Erythroblast (primary cell): ENCODE results near the gene RCAN2.
A peak's percentile ranks its signal among the peaks of the same experiment; 100 is the strongest.

Experiments
- DNase-seq, 2 experiments: peaks; one replicate each; lab custom pipeline; 2025; lab: John Stamatoyannopoulos, UW
- GATA1 ChIP-seq: IDR thresholded peaks from 2 replicates; pipeline ENCODE4 v1.6.1; 2011; ENCODE audit warnings: low read depth, mild to moderate bottlenecking, control low read depth, low read length, moderate library complexity
- POLR2A ChIP-seq: IDR thresholded peaks from 2 replicates; pipeline ENCODE4 v1.6.1; 2011; ENCODE audit warnings: mild to moderate bottlenecking, low read length

Gene RCAN2

GRCh38 chr6:46287681-46288080 is 203.6 kb downstream of the RCAN2 start:
- TF ChIP-seq GATA1, result no peak
- no peak for TF ChIP-seq POLR2A
- DNase-seq, result no peak

DNA sequence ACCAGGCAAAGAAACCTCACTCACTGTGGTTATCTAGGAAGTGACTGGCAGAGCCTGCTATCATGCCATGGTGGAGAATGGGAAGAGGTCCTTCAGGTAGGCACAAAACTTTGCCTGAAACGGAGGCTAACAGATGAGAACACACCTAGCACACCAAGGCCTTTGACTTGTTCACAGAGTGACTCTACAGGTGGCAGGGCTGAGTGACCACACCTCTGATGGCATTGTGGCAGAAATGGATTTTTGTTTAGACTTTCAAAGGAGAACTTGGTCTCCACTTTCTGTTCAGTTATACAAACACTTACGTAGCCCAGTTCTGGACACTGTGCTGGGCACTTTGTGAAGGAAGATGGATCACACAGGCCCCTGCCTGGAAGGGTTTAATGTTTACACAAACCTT is 204.2 kb downstream of the RCAN2 start:
- no peak for DNase-seq
- TF ChIP-seq POLR2A, result no peak
- TF ChIP-seq GATA1, result no peak

- no peak for DNase-seq
- TF ChIP-seq GATA1 (no peak), POLR2A (no peak)
These were observed 206.8 kb downstream of the RCAN2 start for GRCh38 chr6:46284475-46284874.

DNA sequence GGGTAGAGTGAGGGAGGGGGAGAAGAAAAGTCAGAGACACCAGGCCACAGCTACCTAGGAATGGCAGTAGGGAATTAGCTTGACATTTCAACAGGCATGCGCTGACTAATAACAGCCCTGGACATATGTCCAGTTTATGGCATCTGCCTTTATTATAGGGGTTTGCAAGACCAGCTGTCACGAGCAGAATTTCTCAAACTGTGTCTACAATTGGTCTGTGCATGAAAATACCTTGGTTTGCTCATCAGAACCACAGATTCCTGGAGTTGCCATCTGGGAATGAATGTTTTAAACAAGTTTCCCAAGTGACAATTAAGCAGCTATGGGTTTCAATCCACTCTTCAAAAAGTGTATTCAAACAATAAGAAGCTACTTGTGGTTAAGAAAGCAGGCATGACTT is 210.1 kb downstream of the RCAN2 start:
- DNase-seq, result no peak
- TF ChIP-seq GATA1 (no peak), POLR2A (no peak)

DNA sequence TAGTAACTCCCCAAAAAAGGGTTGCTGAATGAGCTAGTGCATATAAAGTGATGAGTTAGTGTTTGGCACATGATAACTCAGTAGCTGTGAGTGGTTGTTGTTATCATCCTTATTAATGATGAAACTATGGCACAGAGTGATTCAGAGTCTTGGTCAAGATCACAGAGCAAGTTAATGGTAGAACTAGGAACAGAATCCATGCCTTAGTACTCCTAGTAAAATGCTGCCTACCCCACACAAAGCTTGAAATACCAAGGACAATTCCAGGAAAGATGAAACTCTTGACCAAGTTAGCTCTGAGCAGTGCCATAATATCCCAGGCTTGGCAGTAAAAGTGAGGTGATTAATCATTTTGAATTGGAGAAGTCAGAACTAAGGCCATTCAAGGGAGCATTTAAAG is 211.4 kb downstream of the RCAN2 start:
- TF ChIP-seq POLR2A, result no peak
- TF ChIP-seq GATA1, result no peak
- DNase-seq, result no peak

GRCh38 chr6:46276576-46277142 is 214.6 kb downstream of the RCAN2 start:
- no peak for DNase-seq
- no peak for TF ChIP-seq GATA1
- TF ChIP-seq POLR2A, result no peak

GRCh38 chr6:46274502-46274901 is 216.7 kb downstream of the RCAN2 start:
- TF ChIP-seq GATA1, result no peak
- no peak for TF ChIP-seq POLR2A
- no peak for DNase-seq

DNA sequence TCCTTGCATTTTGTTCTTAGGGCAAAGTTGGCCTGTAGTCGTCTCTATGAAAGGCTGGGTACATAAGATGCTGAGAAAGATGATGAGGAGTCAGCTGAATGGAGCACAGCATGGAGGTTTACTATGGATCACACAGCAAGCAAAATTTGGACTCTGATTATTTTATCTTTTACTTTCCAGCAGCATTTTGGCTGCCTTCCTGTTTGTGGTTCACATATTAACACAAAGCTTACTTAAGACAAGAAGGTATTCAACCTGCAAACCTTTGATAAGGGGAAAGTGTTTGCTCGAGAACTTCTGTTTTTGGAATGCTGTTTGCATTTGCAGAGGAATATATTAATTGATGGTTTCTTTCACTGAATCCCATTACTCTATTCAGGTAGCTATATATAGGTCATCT is 217.3 kb downstream of the RCAN2 start:
- peak in 1 of 2 experiments; percentile 27 for DNase-seq
- TF ChIP-seq POLR2A (no peak), GATA1 (no peak)

- TF ChIP-seq GATA1, result no peak
- TF ChIP-seq POLR2A, result no peak
- no peak for DNase-seq
These were observed 219.5 kb downstream of the RCAN2 start for GRCh38 chr6:46271728-46272127.

GRCh38 chr6:46271107-46271506 is 220.1 kb downstream of the RCAN2 start:
- TF ChIP-seq GATA1 (no peak), POLR2A (no peak)
- no peak for DNase-seq

DNA sequence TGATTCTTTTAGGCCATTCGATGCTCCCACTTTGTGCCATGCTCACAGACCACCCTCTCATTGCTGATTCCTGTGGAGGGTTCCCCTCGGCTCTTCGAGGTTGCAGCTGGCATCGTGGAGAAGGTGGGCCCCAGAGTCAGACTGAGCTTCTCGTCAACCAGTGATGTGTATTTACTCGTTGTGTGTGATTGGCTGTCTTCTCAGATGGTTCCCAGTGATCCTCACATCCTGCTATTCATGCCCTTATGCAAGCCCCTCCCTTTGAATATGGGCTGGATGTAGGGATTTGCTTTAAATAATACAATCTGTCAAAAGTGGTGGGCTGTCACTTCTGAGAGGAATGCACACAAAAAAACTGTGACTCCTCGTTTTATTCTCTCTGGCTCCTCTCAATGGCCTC is 220.9 kb downstream of the RCAN2 start:
- DNase-seq, result no peak
- TF ChIP-seq GATA1, result no peak
- TF ChIP-seq POLR2A, result no peak

GRCh38 chr6:46269447-46270229 is 221.6 kb downstream of the RCAN2 start:
- TF ChIP-seq POLR2A (no peak), GATA1 (no peak)
- no peak for DNase-seq

DNA sequence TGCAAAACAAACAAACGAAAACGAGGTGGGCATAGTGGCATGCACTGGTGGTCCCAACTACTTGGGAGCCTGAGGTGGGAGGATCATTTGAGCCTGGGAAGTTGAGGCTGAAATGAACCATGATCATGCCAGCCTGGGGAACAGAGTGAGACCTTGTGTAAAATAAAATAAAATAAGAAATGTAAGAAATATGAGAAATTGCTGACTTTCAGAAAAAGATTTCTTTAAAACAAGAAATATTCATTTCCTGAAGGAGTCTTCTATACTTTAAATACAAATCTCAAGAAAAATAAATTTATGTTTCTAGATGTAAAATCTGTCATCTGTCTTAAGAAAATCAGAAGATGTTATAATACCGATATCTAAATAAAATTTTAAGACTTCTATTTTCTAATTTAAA is 223.7 kb downstream of the RCAN2 start:
- TF ChIP-seq POLR2A (no peak), GATA1 (no peak)
- no peak for DNase-seq

DNA sequence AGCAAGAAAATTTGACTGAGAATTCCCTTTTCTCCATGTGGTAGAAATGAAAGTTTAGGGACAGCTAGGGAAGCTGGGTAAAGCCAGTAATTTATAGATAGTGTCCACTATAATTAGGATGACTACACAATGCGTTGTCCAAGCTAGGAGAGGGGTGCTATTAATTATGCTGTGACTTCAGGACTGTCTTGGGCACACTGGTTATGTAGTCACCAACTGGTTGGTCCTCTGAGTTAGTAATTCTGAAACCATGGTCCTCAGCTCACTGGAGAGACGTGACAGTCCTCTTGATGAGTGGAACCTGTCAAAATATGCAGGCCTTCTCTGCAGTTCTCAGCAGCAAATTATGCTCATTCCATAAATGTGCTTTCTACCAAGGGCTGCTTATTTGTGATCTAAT is 225.9 kb downstream of the RCAN2 start:
- TF ChIP-seq POLR2A, result no peak
- TF ChIP-seq GATA1, result no peak
- no peak for DNase-seq

GRCh38 chr6:46263707-46264086 is 227.6 kb downstream of the RCAN2 start:
- TF ChIP-seq POLR2A (no peak), GATA1 (no peak)
- no peak for DNase-seq
